GM19025 (cell line): ENCODE data around the gene GNG5.
"Not testable (repeated sequence)": the region's sequence is repeated elsewhere in the genome, so short reads cannot be mapped to it uniquely, and the experiment has no call there.

Source experiments
- ATAC-seq: cut with Tn5 transposase; IDR thresholded peaks from one replicate; pipeline ENCODE4 v1.9.1; 2021; ENCODE audit warnings: mild to moderate bottlenecking, low read depth, moderate library complexity; ENCODE audit not compliant: unreplicated experiment

Gene GNG5

GRCh38 chr1:84492726-84493125 lies 13.7 kb downstream of the GNG5 start:
- ATAC-seq, result no peak

GRCh38 chr1:84489766-84490165 lies 16.6 kb downstream of the GNG5 start:
- ATAC-seq, result no peak

- no peak for ATAC-seq
These were observed 18.3 kb downstream of the GNG5 start for GRCh38 chr1:84488107-84488506.

GRCh38 chr1:84481317-84481716 lies 25.1 kb downstream of the GNG5 start:
- no peak for ATAC-seq

GRCh38 chr1:84480650-84481049 lies 25.7 kb downstream of the GNG5 start:
- ATAC-seq, result no peak

- ATAC-seq, result no peak
These were observed 26.4 kb downstream of the GNG5 start for GRCh38 chr1:84479998-84480397.

GRCh38 chr1:84478876-84479868 lies 27.2 kb downstream of the GNG5 start, which contains the start of gene RPF1:
RPF1 (plus strand) TSS chr1:84479266; CDS start chr1:84479282, 16 bp downstream.
- ATAC-seq, result peak; percentile 97

GRCh38 chr1:84476225-84476624 lies 30.2 kb downstream of the GNG5 start:
- ATAC-seq, result no peak

- no peak for ATAC-seq
These were observed 39.1 kb downstream of the GNG5 start for GRCh38 chr1:84467298-84467697.

- ATAC-seq, result no peak
These were observed 44.3 kb downstream of the GNG5 start for GRCh38 chr1:84462118-84462517.

- ATAC-seq, result no peak
These were observed 53.9 kb downstream of the GNG5 start for GRCh38 chr1:84452436-84452835.

- no peak for ATAC-seq
These were observed 55.5 kb downstream of the GNG5 start for GRCh38 chr1:84450910-84451309.

GRCh38 chr1:84448704-84449103 lies 57.7 kb downstream of the GNG5 start:
- not testable (repeated sequence) for ATAC-seq
